D721Med (cell line): ENCODE measurements around the gene SREBF1.
A peak's percentile ranks its signal among the peaks of the same experiment; 100 is the strongest.

Experiments used
- DNase-seq: peaks from one replicate; pipeline ENCODE4 v3.0.0; 2011; ENCODE audit warnings: low spot score; ENCODE audit not compliant: insufficient read length
- FAIRE-seq: peaks from 2 replicates; lab custom pipeline; 2011; peaks lifted over from hg19 to GRCh38; lab: Jason Lieb, UNC
- TF ChIP-seq, protein P1 (sequence below): IDR thresholded peaks from 2 replicates; pipeline ENCODE4 v1.5.1; 2012; ENCODE audit warnings: mild to moderate bottlenecking, control low read depth; ENCODE audit not compliant: insufficient read depth; ENCODE audit errors: missing control alignments

Gene SREBF1

DNA sequence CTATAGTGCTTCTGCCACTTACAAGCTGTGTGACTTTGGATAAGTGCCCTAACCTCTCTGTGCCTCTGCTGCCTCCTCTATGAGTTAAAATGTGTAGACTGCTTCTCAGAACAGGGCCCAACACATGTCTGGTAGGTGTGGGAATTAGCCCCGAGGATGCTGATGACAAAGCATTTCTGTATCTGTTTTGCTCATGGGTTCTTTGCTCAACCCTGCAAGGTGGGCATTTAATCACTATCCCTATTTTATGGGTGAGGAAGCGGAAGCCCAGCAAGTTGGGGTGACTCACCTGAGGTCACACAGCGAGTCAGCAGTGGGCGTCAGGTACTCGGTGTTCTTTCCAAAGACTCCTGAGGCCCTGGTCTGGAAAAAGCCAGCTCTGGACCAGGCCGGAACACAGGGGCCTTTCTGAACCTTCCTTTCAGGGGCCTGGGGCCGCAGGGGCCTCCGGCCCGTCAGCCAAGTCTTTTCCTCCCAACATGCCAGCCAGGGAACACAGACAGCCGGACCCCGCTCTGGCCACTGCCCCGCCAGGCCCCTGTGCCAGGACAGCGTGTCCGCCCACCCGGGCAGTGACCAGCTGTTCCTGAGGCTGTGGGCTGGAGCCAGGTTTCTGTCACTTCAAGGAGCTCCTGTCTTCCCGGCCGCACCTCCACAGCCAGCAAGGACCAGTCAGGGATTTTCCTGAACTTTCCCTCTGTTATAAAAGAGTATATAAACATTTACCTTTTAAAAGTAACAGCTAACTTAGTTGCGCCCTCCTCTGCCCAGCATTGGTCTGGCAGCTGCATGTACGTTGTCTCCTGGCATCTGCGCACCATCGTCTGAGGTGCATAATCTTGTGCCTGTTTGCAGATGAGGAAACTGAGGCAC lies 62.5 kb downstream of the SREBF1 start:
- FAIRE-seq: no peak
- TF ChIP-seq, protein P1, sequence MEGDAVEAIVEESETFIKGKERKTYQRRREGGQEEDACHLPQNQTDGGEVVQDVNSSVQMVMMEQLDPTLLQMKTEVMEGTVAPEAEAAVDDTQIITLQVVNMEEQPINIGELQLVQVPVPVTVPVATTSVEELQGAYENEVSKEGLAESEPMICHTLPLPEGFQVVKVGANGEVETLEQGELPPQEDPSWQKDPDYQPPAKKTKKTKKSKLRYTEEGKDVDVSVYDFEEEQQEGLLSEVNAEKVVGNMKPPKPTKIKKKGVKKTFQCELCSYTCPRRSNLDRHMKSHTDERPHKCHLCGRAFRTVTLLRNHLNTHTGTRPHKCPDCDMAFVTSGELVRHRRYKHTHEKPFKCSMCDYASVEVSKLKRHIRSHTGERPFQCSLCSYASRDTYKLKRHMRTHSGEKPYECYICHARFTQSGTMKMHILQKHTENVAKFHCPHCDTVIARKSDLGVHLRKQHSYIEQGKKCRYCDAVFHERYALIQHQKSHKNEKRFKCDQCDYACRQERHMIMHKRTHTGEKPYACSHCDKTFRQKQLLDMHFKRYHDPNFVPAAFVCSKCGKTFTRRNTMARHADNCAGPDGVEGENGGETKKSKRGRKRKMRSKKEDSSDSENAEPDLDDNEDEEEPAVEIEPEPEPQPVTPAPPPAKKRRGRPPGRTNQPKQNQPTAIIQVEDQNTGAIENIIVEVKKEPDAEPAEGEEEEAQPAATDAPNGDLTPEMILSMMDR: no peak
- no peak for DNase-seq

DNA sequence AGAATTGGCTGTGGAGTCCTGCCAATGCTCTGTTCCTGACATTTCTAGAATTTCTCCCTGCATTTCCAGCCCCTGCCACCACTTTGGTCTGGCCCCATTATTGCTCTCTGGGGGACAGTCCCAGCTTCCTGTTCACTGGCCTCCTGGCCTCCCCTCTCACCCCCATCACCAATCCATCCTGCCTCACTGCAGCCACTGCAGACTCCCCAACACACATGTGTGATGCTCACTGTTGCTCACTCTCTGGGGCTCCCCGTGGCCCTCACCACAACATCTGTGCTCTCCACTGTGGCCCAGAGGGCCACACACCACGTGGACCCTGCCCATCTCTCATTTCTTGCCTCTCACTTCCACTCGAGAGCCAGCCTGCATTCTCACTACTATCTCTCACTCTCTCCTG lies 64.6 kb downstream of the SREBF1 start:
- TF ChIP-seq, protein P1: no peak

DNA sequence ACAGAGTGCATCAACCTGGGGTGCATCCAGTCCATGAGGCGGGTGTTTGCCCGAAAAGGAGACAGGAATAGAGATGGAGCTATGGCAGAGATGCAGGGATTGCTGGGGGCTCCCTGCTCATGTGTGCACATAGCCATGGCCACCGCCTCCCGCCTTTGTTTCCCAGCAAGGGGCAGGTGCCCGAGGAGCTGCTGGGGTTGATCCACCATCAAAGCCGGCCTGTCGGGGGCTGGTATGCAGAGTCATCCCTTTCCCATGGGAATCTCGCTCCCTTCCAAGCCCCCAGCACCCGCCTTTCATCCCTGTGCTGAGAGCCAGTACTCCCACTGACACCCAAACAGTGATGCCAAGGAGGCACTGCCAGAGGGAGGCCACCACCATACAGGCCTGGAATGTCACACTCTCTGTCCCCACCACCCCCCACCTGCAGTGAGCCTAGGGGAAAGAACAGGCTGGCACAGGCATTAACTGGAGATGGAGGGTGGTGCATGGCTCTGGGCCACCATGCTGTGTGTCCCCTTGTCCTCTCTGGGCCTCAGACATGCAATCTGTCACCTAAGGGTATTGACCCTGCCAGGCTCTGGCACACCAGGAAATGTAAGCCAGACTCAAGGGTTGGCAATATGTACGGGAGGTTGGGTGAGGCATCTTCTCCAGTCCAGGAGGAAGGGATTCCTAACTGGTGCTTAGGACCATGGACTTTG lies 65.1 kb downstream of the SREBF1 start:
- TF ChIP-seq, protein P1: no peak
- DNase-seq (no peak), FAIRE-seq (no peak)

More for the DNA sequence above, 64.6 kb downstream of the SREBF1 start:
- DNase-seq (no peak), FAIRE-seq (no peak)

DNA sequence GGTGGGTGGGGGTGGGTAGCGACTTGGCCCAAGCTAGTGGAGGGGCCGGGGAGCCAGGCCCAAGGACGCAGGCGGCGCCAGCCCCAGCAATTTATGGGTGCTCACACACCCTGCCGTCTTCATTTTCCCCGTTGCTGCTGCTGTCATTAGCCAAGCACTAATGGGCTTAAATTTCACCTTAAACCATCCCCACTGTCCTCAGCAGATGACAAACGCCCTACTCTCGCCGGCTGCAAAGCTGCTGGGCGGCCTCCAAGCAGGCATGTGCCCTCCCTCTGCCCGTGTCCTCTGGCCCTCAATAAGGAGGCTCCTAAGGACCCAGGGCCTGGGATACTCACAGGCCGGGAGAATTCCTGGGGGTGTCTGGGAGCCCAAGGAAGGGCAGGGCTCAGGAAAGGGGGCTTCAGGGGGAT lies 66.1 kb downstream of the SREBF1 start:
- TF ChIP-seq, protein P1: no peak
- no peak for FAIRE-seq
- DNase-seq: peak; percentile 67

DNA sequence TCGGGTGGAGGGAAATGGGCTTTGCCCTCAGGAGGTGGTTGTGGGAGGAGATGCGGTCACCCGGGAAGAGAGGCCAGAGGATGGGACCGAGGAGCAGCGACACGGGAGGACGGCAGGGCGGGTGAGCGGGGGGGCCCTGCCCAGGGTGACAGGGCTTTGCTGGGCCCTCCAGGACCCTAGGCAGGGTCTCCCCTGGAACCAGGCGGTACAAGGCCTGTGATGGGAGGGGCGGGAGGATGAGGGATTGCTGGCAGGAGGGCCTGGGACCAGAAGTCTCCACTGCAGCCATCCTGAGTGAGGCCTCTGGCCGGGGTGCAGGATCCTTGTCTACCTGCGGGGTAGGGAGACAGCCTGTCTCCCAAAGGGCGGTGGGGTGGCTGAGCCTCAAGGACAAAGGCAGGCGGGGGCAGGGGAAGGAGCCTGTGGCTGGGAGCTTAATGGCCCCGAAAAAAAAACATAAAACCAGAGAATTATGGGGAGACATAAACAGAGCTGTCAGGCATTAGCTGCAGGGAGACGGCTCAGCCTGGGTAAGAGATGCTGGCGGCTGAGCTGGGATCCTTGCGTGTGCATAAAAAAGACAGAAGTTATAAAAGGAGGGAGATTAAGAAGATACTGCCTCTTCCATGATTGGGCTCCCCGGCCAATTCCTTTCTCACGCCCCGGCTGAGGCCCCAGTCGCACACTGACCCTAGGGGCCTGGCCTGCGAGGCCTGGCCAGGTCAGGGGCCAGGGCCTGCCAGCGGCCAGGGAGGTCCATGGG lies 66.7 kb downstream of the SREBF1 start:
- DNase-seq (no peak), FAIRE-seq (no peak)
- TF ChIP-seq, protein P1: no peak

DNA sequence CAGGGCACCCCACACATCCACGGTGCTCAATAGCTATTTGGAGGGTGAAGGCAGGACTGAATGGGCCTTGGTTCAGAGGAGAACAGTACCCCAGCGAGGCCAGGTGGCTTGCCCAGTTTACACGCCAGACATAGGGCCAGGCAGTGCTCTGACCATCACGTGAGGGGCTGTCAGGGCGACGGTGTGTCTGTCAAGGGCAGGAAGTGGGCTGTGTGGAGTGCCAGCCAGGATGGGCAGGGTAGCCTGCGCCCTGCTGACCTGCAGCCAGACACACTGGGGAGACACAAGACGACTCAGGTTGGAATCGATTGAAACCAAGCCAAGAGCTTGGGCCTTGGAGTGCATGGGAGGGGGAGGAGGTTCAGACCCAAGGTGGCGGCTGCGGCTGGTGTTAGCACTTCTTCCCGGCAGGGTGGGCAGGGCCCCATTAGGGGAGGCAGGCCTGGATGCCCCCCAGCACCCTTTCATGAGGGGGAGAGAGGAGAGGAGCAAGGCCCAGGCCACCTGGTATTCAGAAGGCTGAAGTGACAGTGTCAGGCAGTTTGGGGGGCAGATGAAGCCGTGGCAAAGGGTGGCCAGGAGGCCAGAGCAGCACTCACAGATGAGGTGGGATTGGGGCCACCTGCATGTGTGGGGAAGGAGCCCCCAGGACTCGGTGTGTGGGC lies 68.2 kb downstream of the SREBF1 start:
- TF ChIP-seq, protein P1: no peak
- FAIRE-seq (no peak), DNase-seq (no peak)
